Common myeloid progenitor, CD34-positive (primary cell): Measurements from ENCODE around the gene SART3.

ENCODE experiments used
- CTCF ChIA-PET: fragments of 350-600 bp; sonication (Branson Sonifier 250); formaldehyde crosslinking; loops from one replicate; lab custom pipeline; 2021; ENCODE audit warnings: antibody characterized with exemption; lab: Charles Lee
- POLR2A ChIA-PET: fragments of 350-600 bp; sonication (Branson Sonifier 250); formaldehyde crosslinking; loops from one replicate; lab custom pipeline; 2021; ENCODE audit warnings: antibody characterized with exemption; lab: Charles Lee
- DNase-seq, 3 donors: peaks; one replicate each; pipeline versions ENCODE4 v3.0.0 to v3.0.0-alpha.2; 2013
- H3K27ac ChIP-seq, 2 experiments: 1 replicate in 1 of 2; 2 replicates in 1 of 2; pipeline ENCODE4 v1.7.0; 2013; ENCODE audit warnings: inconsistent platforms in 2 of 2, low read length in 2 of 2, mild to moderate bottlenecking in 2 of 2, low read depth in 1 of 2, moderate library complexity in 1 of 2; ENCODE audit not compliant: severe bottlenecking in 2 of 2, insufficient read depth in 1 of 2, poor library complexity in 1 of 2
- H3K27me3 ChIP-seq, 5 experiments: replicated peaks in 2 of 5; 1 replicate in 3 of 5; 2 replicates in 2 of 5; pipeline versions ENCODE4 v1.6.1 to v1.7.0; 2013; ENCODE audit warnings: low read length in 4 of 5, mild to moderate bottlenecking in 2 of 5, moderate library complexity in 2 of 5, inconsistent platforms in 1 of 5; ENCODE audit not compliant: insufficient read depth in 5 of 5, control insufficient read depth in 4 of 5
- H3K36me3 ChIP-seq, 4 experiments: 1 replicate in 2 of 4; 2 replicates in 2 of 4; pipeline versions ENCODE4 v1.6.1 to v1.7.0; 2013; ENCODE audit warnings: low read length in 3 of 4, control low read depth in 1 of 4, mild to moderate bottlenecking in 1 of 4; ENCODE audit not compliant: control insufficient read depth in 4 of 4, insufficient read depth in 4 of 4
- H3K4me1 ChIP-seq, 4 experiments: 1 replicate in 3 of 4; 2 replicates in 1 of 4; pipeline versions ENCODE4 v1.6.1 to v1.7.1; 2013; ENCODE audit warnings: low read length in 3 of 4, mild to moderate bottlenecking in 3 of 4, control low read depth in 1 of 4, inconsistent platforms in 1 of 4, moderate library complexity in 1 of 4; ENCODE audit not compliant: control insufficient read depth in 4 of 4, insufficient read depth in 4 of 4; ENCODE audit errors: control extremely low read depth in 1 of 4
- H3K4me3 ChIP-seq, 7 experiments: 1 replicate in 4 of 7; 2 replicates in 3 of 7; pipeline versions ENCODE4 v1.5.1 to v1.7.0; 2013; ENCODE audit warnings: mild to moderate bottlenecking in 7 of 7, low read length in 6 of 7, moderate library complexity in 6 of 7, inconsistent platforms in 2 of 7, low read depth in 2 of 7, control low read depth in 1 of 7; ENCODE audit not compliant: insufficient read depth in 4 of 7, control insufficient read depth in 1 of 7; ENCODE audit errors: extremely low read depth in 1 of 7
- H3K9me3 ChIP-seq, 5 experiments: 1 replicate in 4 of 5; 2 replicates in 1 of 5; pipeline versions ENCODE4 v1.6.1 to v1.7.1; 2013; ENCODE audit warnings: low read length in 4 of 5, mild to moderate bottlenecking in 2 of 5, inconsistent platforms in 1 of 5, low read depth in 1 of 5, moderate library complexity in 1 of 5; ENCODE audit not compliant: control insufficient read depth in 4 of 5, insufficient read depth in 2 of 5; ENCODE audit errors: control extremely low read depth in 1 of 5
- WGBS: methylation state at CpG from one replicate; pipeline ENCODE4 v1.1.5; 2013; ENCODE audit not compliant: insufficient coverage; 5-methylcytosine and 5-hydroxymethylcytosine counted together

SART3 gene

DNA sequence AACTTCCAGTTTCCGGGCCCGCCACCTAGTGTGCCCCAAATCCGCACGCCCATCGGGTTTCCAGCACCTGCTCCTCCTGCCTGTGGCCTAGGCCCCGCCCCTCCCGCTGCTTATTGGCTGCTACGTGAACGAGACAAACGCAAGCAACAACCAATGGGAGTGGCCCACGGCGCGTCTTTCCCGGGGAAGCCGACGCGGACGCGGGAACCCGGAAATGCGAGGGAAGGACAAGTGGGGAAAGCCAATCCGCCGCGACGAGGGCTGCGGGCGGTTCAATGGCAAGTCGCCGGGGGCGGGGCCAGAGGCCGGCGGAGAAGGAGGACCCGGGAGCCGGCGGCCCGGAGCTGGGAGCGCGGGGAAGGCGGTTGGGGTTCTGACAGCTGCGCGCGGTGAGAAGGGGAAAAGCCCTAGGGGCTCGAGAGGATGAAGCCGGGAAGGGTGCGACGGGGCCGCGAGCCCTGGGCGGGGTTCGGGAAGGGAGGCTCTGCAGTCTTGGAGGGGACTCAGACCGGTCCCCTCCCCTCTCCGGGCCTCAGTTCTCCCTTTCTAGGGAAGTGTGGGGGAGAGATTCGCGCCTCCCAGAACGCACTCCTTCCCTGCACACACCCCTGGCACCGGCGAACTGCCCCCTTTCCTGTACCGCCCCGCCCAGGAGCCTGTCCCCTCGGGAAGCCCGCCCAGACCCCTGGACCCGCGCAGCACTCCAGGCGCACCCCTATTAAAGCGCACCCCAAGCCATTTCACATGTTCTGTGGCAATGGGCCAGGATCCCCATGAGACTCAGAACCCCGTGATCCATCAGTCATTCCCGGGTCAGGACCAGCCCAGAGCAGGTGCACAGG lies 45.8 kb downstream of the SART3 start, which contains the start of gene FICD:
Gene FICD (plus strand): TSS at position 305 of the 842 bp plus-strand sequence. CDS start 1,696 bp downstream, outside the sequence.
- H3K27ac ChIP-seq: peak within 1 kb of the TSS; percentile 78 to 91
- H3K4me1 ChIP-seq: peaks cover 0 to 18% (median 16%) of the 10 kb centered on the region in 4 experiments
- peak within 1 kb of the TSS; percentile 72 to 94 (median 86) for H3K4me3 ChIP-seq
- ChIA-PET CTCF (interaction anchor here (0.6 to 1.5 kb wide), 6 partner anchors 22 to 1046 kb away, joined by 3 to 5 read pairs (median 4); no protein-coding TSS in a partner anchor), POLR2A (no interaction called here)
- no peaks in the 10 kb centered on the region for H3K9me3 ChIP-seq
- peaks cover 4 to 34% (median 23%) of the 10 kb centered on the region in 4 experiments for H3K36me3 ChIP-seq
- under 1% methylated on average over 66 of the region's 67 CpGs for WGBS
- peak; percentile 99 for DNase-seq
- H3K27me3 ChIP-seq: no peaks in the 10 kb centered on the region

DNA sequence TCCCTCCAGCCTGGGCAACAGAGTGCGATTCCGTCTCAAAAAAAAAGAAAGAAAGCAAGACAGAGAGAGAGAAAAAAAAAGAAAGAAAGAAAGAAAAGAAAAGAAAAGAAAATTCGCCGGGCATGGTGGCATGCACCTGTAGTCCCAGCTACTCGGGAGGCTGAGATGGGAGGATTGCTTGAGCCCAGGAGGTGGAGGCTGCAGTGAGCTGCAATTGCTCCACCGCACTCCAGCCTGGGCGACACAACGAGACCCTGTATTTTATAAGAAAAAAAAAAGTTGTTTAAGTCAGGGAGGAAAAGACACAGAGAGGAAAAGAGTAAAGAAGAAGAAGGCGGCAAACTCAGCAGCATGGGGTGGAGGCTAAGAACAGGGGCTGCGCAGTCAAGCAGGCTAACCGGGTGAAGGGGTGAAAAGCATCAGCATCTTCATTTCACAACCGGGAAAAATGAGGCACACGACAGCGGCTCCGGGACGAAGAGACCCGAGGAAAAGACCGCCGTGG lies 46.5 kb downstream of the SART3 start:
- no peaks in the 10 kb centered on the region for H3K27me3 ChIP-seq
- peaks cover 0 to 2% (median 0%) of the 10 kb centered on the region in 5 experiments for H3K9me3 ChIP-seq
- H3K27ac ChIP-seq: no peak overlapping the region
- peaks cover 0 to 18% (median 16%) of the 10 kb centered on the region in 4 experiments for H3K4me1 ChIP-seq
- H3K4me3 ChIP-seq: peak overlapping the region; percentile 72 to 94 (median 86)
- no peak for DNase-seq
- H3K36me3 ChIP-seq: peaks cover 3 to 27% (median 17%) of the 10 kb centered on the region in 4 experiments
- ChIA-PET CTCF (interaction anchor here (0.7 to 1.5 kb wide), 3 partner anchors 25 to 596 kb away, joined by 4 to 5 read pairs (median 4); no protein-coding TSS in a partner anchor), POLR2A (no interaction called here)
- 32% methylated on average over 16 of the region's 19 CpGs for WGBS

DNA sequence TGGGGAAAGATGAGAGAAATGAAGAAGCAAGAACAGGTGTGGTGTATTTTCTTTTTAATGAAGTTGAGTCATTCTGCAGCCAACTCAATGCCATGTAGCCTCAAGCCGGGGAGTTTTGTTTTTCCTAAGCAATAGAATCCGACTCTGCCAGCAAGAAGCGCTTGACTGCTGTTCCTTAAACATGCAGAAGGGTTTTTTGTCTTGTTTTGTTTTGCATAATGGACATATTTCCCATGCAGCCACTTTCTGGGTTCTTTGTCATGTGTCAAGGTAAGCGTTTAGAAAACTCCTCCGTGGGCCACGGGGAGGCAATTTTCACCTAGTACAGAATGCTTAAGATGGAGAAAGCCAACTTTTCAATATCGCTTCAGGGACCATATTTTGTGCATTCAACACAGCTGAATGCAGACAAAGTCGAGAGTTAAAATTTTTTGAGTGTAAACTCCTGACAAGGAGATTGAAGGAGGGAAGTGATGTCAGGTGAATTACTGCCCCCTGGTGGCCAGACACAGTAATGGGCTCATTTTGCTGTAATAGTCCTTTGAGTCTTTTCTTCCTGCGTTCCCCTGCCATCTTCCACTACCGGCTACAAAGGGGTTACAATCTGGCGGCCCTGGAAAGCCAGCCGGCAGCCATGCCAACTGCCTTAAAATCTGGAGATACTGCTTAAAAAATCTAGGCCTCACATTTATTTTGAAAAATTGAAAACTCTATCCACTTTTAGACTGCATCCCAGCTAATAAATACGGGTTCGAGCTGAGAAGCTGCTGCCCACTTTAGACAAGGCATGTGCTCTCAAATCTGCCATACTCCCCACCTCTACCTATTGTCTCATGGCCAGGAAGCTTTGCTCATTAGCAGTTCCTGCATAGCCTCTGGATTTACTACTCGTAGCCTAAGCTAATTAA lies 49.1 kb downstream of the SART3 start:
- POLR2A ChIA-PET: interaction anchor here (0.5 kb wide), 1 partner anchor 447 kb away, joined by 4 read pairs; no protein-coding TSS in a partner anchor
- peak overlapping the region in 2 of 7 experiments; percentile 8 to 12 for H3K4me3 ChIP-seq
- peaks cover 0 to 18% (median 16%) of the 10 kb centered on the region in 4 experiments for H3K4me1 ChIP-seq
- H3K9me3 ChIP-seq: peaks cover 0 to 3% (median 2%) of the 10 kb centered on the region in 5 experiments
- H3K36me3 ChIP-seq: peaks cover 0 to 4% (median 0%) of the 10 kb centered on the region in 4 experiments
- peaks cover 0 to 3% (median 0%) of the 10 kb centered on the region in 5 experiments for H3K27me3 ChIP-seq
- DNase-seq: peak; percentile 78 to 88 (median 83)
- no peak overlapping the region for H3K27ac ChIP-seq
- WGBS: 41% methylated on average over 12 of the region's 15 CpGs
- CTCF ChIA-PET: interaction anchor here (0.6 to 3.1 kb wide), 13 partner anchors 11 to 600 kb away, joined by 3 to 29 read pairs (median 4); no protein-coding TSS in a partner anchor

DNA sequence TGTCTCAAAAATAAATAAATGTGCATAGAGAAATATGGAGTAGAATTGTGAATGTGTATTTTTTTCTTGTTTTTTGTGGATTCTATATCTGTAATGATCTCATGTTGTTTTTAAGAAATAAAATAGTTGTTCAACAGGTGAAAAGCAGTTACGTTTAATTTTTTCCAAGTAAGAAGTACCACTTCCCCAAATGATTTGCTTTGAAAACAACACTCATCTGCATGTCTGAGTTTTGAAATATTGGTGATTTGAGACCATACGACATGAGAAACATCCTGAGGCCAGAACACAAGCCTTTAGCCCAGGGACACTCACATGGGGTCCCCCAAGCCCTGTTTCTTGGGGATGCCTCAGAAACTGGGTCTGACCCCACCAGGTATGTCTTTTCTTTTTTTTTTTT lies 50.1 kb downstream of the SART3 start:
- peaks cover 0 to 3% (median 0%) of the 10 kb centered on the region in 5 experiments for H3K27me3 ChIP-seq
- ChIA-PET POLR2A (no interaction called here), CTCF (interaction anchor here (0.6 to 3.1 kb wide), 6 partner anchors 53 to 783 kb away, joined by 3 to 29 read pairs (median 3); no protein-coding TSS in a partner anchor)

DNA sequence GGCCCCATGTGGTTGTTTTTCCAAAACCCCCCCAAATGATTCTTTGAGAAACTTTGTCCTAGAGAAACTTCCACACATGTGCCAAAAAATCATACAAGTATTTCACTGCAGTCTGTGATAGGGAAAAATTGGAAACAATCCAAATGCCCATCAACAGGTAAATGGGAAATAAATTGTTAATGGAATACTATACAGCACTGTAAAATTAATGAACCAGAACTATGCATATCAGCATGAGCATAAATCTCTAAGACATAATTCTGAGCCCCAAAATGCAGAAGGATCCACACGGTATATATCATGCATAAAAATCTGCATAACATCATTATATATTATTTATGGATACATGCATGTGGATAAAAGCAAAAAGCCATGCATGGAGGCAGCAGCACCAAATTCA lies 51.2 kb downstream of the SART3 start:
- Histone ChIP-seq H3K27me3 (peaks cover 0 to 3% (median 0%) of the 10 kb centered on the region in 5 experiments), H3K9me3 (peaks cover 0 to 3% (median 2%) of the 10 kb centered on the region in 5 experiments), H3K27ac (no peak overlapping the region), H3K36me3 (no peaks in the 10 kb centered on the region), H3K4me1 (peaks cover 0 to 9% (median 6%) of the 10 kb centered on the region in 4 experiments), H3K4me3 (no peak overlapping the region)
- CTCF ChIA-PET: interaction anchor here (1.0 to 3.1 kb wide), 5 partner anchors 8 to 519 kb away, joined by 3 to 29 read pairs (median 3); no protein-coding TSS in a partner anchor
- POLR2A ChIA-PET: no interaction called here
- no CpG with 5 or more reads among the region's 1 CpG for WGBS
- DNase-seq: no peak

More for the DNA sequence above, 50.1 kb downstream of the SART3 start:
- Histone ChIP-seq H3K27ac (no peak overlapping the region), H3K36me3 (no peaks in the 10 kb centered on the region), H3K9me3 (peaks cover 0 to 3% (median 2%) of the 10 kb centered on the region in 5 experiments), H3K4me1 (peaks cover 0 to 14% (median 11%) of the 10 kb centered on the region in 4 experiments), H3K4me3 (no peak overlapping the region)
- no peak for DNase-seq
- WGBS: 20% methylated on average over 1 of the region's 2 CpGs

DNA sequence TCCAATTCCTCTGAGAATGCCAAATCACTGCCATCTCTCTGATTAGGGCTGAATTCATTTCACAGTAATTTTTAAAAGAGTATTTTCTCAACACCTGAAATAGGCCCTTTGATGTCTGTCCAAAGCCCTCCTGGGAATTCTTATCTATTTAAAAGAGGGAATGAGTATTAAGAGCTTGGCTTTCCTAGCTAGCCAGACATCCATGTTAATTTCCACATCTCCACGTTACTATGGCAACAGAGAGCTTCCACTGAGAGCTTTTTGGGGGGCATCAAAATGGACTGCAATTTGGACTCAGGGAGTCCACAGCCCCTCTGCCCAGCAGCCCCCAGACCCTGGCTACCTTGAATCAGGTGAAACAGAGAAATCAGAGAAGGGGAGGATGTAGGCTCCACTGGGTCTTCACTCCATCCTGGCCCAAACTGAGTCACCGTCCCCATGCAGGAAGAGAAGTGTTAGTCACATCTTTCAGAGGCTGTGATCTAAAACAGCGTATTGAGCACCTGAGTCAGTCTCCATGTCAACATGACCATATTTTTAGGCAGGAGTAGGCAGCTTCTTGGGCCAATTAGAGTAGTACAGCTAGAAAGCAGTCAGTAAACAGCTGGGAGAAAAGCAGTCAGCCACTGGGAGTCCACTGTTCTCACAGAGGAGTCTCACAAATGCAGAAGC lies 52.9 kb downstream of the SART3 start:
- H3K27ac ChIP-seq: no peak overlapping the region
- H3K9me3 ChIP-seq: peaks cover 2 to 12% (median 8%) of the 10 kb centered on the region in 5 experiments
- DNase-seq: no peak
- H3K36me3 ChIP-seq: no peaks in the 10 kb centered on the region
- 92% methylated on average over 1 of the region's 3 CpGs for WGBS
- POLR2A ChIA-PET: no interaction called here
- CTCF ChIA-PET: interaction anchor here (0.8 to 2.4 kb wide), 9 partner anchors 10 to 591 kb away, joined by 3 to 8 read pairs (median 4); no protein-coding TSS in a partner anchor
- peaks cover 0 to 3% (median 0%) of the 10 kb centered on the region in 5 experiments for H3K27me3 ChIP-seq
- peaks cover 0 to 5% (median 4%) of the 10 kb centered on the region in 4 experiments for H3K4me1 ChIP-seq
- no peak overlapping the region for H3K4me3 ChIP-seq
